Endothelial cell of hepatic sinusoid (primary cell): Measurements from ENCODE around the gene ADAM22.

Source experiments
- in situ Hi-C: cut with HindIII; loops from 2 replicates; pipeline ENCODE4 v1.10.0; 2017; ENCODE audit warnings: low sequenced_read_pairs

Gene ADAM22

DNA sequence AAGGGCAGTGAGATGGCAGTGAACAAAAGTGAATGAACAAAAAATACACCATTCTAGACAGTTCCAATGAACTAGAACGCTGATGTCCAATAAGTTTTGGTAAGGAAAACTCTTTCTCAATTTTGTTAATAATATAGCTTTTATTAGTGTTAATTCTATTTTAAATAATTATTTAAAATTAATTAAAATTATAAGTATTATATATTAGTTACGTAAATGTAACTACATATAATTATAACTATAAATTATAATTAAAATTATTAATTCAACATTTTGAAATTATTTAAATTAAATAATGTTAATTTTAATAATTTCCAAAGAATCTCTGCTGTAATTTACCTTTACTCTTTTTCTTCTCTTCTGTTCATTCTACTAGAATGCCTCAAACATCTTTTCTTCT is 280.4 kb downstream of the ADAM22 start:
- in situ Hi-C loops: no loop called here

DNA sequence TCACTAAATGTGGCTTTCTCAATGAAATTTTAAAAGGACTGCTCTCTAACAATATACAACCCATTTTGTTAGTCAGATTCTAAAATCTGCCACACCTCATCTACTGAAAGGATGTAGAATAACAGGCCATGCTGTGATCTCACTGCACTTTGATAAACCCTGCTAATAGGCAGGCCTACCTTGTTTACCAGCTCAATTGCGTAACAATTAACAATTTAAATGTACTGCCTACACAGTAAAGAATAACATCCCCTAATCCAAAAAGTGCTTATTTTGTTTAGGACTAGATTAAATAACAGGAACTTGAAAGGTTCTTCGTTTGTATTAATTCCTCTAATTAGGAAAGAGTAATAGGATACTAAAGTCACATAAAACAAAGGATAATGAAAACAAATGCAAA is 281.2 kb downstream of the ADAM22 start:
- in situ Hi-C loops: no loop called here

DNA sequence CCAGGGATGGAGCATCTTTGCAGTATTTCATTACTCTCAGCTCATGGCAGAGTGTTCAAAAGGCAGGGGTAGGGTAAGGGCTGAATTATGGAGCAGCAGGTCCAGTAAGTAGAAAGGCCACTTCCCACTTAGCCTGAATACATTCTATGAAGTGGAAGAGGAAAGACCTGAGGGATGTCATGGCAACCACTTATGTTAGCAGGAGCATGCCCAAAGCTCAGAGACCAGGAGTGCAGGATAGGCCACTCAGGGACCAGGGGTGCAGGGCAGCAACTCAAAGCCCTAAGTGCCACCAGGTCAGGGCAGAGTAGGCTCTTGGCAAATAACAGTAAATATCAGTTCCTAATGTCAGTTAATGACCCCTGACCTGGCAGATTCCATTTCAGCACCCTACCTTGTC is 282.2 kb downstream of the ADAM22 start:
- in situ Hi-C loops: no loop called here

DNA sequence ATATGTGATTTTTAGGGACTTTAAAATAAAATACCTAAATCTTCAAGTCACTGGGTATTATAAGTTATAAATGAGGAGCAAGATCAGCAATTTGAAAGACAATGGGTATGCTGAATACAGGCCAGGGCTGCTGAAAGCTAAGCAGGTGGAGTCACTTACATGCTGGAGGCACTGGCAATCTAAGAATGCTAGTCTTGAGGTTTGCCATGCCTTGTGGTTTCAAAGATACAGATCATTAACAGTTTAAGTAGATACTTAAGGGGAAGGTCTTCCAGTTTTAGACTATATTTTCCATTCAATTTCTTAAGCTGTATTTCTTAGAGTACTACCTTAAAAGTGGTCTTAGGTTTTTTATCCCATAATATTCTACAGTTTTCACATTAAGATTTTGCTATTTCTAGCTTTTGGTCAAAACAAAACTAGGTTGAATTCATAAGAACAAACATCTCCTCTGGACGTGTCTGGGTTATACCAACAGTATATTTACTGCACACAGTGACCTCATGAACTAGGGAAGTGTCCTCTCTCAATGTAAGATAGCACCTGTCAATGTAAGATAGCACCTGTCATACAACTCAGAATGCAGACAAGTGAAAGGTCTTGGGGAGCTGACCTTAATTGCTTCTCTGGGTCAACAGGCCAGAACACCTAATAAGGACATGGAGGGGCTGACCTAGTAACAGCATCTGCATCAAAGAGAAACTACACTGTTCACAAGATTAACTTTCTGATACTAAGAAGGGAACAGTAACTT is 283.8 kb downstream of the ADAM22 start:
- in situ Hi-C loops: no loop called here

DNA sequence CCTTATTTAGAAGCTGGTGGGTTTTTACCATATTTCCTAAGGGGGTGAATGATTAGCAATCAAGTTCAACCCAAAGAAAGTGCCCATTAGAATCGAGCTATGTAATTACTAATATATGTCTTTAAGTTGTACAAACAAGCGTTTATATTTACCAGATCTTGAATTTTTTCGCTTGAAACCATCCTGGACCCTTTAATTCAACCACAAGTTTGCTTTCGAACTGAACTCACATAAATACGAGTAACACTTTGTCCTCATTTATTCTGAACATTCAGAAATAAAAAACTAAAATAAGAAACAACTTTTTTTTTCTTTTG is 284.3 kb downstream of the ADAM22 start:
- in situ Hi-C loops: no loop called here

DNA sequence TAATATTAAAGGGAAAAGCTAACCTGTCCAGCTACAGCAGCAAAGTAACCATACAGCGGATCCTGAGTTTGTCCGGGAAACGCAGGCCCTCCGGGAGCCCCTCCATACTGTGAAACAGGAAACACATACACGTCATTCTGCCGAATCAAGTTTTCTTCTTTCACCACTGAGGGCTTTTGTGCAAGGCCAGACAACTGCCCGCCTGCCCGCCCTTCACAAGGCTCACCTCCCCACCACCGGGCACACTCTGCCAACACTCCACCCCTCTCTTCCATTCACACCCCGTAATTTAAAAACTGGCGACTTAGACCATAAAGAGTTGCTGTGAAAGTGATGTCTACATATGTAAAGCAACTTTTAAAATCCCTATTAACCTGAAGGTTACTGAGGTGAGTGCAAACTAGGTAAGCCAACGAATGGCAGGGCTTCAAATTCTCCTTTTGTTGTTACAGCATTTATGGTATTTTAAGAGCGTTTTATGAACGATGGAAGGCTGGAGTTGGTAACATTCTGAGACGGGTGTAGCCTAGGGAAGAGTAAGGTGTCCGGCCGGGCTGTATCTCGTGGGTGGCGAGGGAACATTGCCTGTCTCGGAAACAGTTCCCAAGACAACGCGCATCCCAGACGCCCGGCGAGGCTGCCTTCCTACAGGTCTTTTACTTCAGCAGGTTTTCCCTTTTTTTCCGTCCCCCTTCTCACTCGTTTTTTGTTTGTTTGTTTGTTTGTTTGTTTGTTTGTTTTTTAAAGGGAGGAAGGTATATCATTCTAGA is 285.0 kb downstream of the ADAM22 start:
- in situ Hi-C loops: no loop called here

DNA sequence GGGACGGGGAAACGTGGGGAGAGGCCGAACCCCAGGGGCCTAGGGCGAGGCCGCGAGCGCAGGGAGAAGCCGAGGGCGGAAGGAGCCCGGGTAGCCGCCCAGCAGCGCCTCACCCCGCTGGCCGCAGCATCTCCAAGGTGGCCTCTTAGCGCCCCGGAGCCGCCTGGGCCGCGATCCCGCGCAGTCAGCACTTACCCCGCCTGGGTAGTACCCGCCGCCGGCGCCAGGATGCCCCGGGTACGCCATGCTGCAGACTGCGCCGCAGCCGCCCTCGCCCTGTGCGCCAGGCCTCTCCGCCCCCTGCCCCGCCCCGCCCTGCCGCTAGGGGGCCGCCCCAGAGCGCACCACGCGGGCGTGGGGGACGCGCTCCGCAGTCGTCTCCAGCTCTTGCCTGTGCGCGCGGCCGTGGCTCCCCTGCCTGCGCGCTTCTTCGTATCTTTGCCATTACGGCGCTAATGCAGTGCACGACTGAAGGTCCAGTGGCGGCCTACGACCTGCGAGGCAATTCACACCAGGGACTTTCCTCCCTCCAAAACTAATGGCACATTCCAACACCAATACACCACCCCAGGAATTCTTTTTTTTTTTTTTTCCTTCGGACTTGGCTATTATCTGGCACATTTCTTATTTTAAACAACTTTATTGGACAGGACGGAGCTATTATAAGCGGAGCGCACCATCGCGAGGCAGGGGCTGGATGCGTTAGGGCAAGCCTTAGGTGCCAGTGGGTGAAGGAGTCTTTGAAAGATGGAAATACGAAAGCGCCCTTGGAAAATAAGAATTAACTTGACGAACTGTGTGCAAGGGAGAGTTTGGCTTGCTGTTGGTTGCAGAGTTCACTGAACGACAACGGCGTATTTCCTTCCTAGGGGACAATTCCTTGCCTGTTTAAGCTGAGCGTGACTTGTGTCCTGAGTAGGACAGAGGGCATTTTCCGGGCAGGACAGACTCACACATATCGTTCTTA is 286.0 kb downstream of the ADAM22 start, which contains the start of gene SRI:
SRI (minus strand) TSS at position 258 of the 967 bp plus-strand sequence; CDS start at position 246, 12 bp downstream.
- in situ Hi-C loops: no loop called here

DNA sequence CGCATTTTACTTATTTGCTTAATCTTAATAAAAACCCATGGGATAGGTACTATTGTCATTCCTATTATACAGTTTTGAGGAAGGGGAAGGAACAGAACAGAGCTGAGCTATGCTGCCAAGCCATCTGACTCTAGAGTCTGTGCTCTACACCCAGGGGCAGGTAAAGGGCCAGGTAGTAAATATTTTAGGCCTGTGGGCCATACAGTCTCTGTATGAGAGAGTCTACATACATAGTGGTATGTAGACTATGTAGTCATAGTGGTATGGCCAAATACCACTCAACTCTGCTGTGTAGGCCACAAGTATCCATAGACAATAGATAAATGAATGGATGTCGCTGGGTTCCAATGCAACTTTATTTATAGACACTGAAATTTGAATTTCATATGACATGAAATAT is 289.2 kb downstream of the ADAM22 start:
- in situ Hi-C loops: no loop called here

DNA sequence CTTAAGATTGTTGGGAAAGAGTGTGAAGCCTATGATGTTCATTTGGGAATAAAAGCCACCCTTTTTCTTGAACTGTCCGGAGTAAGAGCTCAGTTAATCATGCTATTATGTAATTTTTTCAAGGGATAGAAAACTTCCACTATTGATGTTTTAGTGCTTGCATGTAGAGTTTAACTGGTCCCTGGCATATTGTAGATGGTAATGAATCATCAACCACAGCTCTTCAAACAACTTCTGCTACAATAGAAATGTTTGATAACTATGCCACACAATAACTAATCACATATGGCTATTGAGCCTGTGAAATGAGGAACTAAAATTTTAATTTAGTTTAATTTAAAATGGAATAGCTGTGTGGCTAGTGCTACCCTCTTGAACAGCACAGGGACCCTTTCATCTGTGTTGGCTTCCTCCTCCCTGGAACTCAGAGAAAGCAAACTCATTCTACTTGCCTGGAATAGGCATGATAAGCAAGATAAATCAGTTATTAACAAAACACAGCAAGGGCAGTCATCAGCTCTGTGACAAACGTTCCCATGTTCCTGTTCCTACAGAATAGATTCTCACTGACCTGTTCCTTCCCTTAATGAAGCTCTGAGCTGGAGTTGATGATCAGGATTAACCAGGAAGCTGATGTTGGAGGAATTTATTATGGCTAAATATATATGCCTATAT is 290.7 kb downstream of the ADAM22 start:
- in situ Hi-C loops: no loop called here

DNA sequence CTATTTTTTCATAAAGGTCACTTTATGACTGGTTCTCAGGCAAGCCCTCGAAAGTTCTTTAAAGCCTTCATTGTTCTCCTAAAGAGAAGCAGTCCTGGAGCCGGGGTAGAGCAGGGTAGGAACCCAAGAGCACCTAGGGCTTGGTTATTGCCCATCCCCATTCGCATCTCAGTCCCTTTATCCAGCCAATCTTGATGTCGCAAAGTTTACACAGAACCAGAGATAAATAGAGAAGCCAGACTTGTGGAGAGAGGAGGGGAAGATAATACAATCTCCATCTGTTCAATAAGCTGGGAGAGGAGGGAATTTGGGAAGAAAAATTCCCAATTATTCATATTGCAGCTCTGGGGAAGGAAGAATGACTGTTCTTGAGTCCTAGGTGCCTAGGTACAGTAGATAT is 292.1 kb downstream of the ADAM22 start:
- in situ Hi-C loops: no loop called here

DNA sequence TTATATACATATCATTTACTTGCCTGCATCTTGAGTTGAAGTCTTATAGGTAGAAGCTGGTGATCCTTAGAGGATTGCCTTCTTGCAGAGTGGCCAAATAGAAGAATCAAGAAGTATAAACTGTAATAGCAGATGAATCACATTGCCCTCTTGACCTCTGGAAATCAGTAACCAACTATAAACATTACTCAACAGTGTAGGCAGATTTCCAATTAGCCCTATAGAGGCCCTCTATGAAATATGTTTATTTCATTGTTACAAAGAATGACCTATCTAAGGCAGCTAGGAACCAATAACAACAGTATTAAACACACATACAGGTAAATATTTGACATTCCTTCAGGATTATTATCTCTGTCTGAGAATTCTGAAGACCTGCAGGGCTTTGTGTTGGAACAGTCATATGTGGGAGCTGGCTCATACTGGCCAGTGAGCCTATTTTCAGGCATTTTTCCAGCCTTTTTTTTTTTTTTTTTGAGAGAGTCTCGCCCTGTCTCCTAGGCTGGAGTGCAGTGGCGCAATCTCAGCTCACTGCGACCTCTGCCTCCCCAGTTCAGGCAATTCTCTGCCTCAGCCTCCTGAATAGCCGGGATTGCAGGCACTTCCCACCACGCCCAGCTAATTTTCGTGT is 292.9 kb downstream of the ADAM22 start:
- in situ Hi-C loops: no loop called here

DNA sequence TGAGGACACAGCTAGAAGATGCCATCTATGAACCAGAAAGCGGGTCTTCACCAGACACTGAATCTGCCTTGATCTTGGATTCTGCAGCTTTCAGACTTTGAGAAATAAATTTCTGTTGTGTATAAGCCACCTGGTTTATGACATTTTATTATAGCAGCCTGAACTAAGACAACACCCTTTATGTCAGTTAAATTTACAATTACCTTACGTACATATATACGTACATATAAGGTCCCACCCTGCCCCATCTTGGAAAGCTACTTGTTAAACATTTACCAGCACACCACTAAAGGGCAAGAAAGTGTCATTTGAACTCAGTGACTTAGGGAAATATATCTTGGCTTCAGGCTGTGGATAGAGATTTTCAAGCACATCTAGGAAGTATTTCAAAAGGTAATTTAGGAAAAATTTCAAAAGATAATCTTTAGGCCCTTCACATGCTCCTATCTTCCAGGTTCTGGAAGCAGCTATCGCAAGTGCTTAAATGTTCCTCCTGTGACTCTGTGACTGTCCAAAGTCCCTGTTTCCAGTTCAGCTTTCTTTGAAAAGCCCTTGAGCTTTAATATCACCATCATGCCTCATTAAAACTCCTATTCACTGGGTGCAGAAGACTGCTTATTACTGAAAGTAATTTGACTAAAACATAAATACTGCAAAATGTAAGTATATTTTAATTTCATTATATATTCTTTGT is 295.4 kb downstream of the ADAM22 start:
- in situ Hi-C loops: no loop called here

DNA sequence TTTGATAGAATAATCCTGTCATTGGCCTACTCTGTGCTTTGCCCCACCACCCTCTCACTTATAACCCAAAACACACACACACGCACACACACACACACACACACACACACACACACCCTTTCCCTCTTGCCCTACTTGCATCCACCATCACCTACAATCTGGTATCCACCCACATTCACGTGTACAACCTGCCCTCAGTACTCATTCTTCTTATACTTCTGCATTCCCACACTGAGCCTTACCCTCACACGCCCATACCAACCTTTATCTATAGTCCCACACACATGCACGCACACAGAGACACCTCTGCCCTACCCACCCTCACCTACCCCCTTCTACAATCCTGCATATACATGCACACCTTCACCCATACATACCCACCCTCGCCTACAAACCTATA is 296.6 kb downstream of the ADAM22 start:
- in situ Hi-C loops: no loop called here

DNA sequence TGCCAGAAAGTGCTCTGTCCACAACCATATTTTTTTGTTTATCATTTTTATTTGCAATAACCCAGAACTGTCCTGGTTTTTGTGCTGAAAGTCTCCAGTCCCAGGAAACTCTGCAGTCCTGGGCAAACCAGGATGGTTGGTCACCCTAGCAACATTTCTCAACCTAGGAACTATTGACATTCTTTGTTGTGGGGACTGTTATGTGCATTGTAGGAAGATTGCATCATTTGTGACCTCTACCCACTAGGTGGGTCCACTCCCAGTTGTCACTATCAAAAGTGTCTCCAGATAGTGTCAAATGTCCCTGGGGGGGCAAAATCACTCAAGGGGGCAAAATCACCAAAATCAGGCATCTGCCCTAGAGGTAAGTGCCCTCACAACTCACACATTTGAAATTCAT is 299.8 kb downstream of the ADAM22 start:
- in situ Hi-C loops: no loop called here

DNA sequence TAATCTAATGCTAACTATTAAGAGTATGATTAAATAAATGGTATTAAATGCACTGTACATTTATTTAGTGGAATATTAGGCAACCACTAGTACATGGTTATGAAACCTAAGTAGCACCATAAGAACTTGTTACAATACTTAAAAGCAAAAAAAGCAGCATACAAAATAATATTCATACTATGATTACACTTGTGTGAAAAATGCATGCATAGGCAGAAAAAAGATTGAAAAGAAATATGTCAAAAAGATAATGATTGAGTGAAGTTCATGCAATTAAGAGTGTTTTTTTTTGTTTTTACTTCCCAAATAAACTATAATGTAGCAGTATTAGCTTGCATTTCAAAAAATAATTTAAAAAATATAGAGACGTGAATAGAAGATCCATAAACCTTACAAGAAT is 305.8 kb downstream of the ADAM22 start:
- in situ Hi-C loops: no loop called here

DNA sequence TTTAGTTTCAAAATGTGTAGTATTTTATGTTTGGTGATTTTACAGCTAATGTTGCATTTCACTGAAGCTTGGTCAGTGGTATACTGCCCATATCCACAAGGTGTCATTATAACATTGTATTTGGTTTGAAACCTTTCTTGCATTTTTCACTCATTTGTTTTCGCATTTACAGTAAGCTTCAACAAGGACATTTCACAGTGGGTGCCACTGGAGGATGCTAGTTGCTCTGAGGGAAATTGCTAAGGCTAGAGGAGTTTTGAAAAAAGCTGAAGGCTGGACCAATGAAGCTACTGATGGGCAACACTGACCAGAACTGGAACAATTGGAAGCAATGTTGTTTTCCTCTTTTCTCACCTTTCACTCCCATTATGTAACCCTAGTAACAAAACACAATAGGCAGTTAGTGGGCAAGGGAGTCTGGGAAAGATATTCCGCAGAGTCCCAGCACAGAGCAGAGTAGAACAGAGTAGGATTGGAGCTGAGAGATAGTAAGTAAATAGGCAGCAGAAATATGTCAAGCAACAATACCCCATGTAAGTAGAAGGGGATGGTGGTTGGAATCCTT is 309.4 kb downstream of the ADAM22 start:
- in situ Hi-C loops: no loop called here

DNA sequence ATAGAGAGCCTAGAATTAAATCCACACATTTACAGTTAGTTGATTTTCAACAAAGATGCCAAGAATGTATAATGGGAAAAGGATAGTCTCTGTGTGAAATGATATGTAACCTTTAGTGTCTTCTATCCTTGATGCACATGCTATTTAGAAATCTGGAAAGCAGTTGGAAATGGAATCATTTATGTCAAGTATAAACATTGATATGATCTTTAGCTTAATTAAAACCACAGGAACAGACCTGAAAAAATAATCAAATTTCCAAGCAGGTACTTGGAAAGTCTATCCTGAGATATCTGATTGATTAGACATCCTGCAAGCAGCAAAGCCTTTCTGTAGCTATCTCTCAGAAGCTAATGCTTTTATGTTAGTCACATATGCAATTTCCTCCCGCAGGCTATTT is 310.2 kb downstream of the ADAM22 start:
- in situ Hi-C loops: no loop called here
